PFSK-1 (cell line): Measurements from ENCODE around the gene COX6A2.

ENCODE experiments used
- FOXP2 ChIP-seq: optimal IDR thresholded peaks from 2 replicates; pipeline ENCODE3; 2011; ENCODE audit warnings: borderline replicate concordance, control low read depth, inconsistent platforms; ENCODE audit not compliant: insufficient read depth; ENCODE audit errors: extremely low read length, extremely low read depth
- POLR2AphosphoS5 ChIP-seq: IDR thresholded peaks from 2 replicates; pipeline ENCODE4 v1.6.1; 2012; ENCODE audit warnings: low read depth, mild to moderate bottlenecking, control low read depth, low read length, moderate library complexity
- SIN3A ChIP-seq: IDR thresholded peaks from 2 replicates; pipeline ENCODE4 v1.6.1; 2012; ENCODE audit warnings: mild to moderate bottlenecking, low read length, moderate library complexity, borderline replicate concordance; ENCODE audit not compliant: insufficient read depth
- TAF1 ChIP-seq: IDR thresholded peaks from 2 replicates; pipeline ENCODE4 v1.6.1; 2012; ENCODE audit warnings: low read length, control low read depth, borderline replicate concordance; ENCODE audit not compliant: insufficient read depth
- TF ChIP-seq, protein P1 (sequence below), 2 experiments: IDR thresholded peaks; 2 replicates each; pipeline versions ENCODE4 v1.6.1 to v1.8.0; 2011 to 2012; ENCODE audit warnings: low read depth in 2 of 2, low read length in 2 of 2, control low read depth in 1 of 2, inconsistent platforms in 1 of 2, mild to moderate bottlenecking in 1 of 2, moderate library complexity in 1 of 2; ENCODE audit not compliant: insufficient read depth in 1 of 2

DNA sequence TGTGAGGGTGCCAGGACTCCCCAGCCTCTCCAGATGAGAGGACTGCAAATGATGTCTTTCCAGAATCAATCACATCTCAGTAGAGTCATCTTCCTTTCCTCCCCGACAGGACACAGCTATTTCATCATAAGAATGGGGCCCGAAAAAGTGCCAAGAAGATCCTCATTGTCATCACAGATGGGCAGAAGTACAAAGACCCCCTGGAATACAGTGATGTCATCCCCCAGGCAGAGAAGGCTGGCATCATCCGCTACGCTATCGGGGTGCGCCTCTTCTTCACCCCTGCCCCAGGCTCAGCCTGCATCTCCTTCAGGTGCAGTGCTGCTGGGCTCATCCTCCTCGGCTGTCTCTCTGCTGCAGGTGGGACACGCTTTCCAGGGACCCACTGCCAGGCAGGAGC lies 20.8 kb downstream of the COX6A2 start:
- TF ChIP-seq TAF1 (no peak), POLR2AphosphoS5 (no peak), SIN3A (no peak), FOXP2 (no peak)
- TF ChIP-seq, protein P1, sequence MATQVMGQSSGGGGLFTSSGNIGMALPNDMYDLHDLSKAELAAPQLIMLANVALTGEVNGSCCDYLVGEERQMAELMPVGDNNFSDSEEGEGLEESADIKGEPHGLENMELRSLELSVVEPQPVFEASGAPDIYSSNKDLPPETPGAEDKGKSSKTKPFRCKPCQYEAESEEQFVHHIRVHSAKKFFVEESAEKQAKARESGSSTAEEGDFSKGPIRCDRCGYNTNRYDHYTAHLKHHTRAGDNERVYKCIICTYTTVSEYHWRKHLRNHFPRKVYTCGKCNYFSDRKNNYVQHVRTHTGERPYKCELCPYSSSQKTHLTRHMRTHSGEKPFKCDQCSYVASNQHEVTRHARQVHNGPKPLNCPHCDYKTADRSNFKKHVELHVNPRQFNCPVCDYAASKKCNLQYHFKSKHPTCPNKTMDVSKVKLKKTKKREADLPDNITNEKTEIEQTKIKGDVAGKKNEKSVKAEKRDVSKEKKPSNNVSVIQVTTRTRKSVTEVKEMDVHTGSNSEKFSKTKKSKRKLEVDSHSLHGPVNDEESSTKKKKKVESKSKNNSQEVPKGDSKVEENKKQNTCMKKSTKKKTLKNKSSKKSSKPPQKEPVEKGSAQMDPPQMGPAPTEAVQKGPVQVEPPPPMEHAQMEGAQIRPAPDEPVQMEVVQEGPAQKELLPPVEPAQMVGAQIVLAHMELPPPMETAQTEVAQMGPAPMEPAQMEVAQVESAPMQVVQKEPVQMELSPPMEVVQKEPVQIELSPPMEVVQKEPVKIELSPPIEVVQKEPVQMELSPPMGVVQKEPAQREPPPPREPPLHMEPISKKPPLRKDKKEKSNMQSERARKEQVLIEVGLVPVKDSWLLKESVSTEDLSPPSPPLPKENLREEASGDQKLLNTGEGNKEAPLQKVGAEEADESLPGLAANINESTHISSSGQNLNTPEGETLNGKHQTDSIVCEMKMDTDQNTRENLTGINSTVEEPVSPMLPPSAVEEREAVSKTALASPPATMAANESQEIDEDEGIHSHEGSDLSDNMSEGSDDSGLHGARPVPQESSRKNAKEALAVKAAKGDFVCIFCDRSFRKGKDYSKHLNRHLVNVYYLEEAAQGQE (IDR thresholded peaks at IDR 0.05; ENCODE audit: insufficient read depth in 1 of 2, low read depth in 2 of 2, low read length in 2 of 2), result no peak
